ENCODE data around the gene RFX3. TPM values are rescaled to one million over a fixed set of nuclear protein-coding genes. Genes with fewer than 3 reads are reported as not detected.

RFX3 gene
- total and polyA plus RNA-seq, 4 donors = 0.30 to 4.6 (median 1.5) TPM

DNA sequence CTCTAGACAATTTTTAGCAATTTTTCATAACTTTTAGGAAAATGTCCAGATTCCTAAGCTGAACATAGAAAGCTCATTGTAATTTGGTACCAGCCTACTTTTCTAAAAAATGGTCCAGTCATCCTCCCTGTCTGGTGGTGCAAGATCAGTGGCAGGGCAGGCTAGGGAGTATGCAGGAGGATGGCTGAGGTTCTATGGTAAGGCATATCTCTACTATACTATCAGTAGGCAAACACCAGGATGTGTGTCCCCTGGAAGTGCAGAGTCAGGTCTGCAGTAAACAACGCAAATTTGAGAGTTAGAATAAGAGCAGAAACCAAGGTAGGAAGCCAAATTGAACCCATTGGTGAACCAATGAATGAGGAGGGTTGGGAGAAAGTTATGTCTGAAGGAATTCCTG, 22.8 kb upstream of the RFX3 start (continued):
- TF ChIP-seq, protein P1, sequence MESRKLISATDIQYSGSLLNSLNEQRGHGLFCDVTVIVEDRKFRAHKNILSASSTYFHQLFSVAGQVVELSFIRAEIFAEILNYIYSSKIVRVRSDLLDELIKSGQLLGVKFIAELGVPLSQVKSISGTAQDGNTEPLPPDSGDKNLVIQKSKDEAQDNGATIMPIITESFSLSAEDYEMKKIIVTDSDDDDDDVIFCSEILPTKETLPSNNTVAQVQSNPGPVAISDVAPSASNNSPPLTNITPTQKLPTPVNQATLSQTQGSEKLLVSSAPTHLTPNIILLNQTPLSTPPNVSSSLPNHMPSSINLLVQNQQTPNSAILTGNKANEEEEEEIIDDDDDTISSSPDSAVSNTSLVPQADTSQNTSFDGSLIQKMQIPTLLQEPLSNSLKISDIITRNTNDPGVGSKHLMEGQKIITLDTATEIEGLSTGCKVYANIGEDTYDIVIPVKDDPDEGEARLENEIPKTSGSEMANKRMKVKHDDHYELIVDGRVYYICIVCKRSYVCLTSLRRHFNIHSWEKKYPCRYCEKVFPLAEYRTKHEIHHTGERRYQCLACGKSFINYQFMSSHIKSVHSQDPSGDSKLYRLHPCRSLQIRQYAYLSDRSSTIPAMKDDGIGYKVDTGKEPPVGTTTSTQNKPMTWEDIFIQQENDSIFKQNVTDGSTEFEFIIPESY (IDR thresholded peaks at IDR 0.05) = no peak
- TF ChIP-seq NR2F2 (IDR thresholded peaks at IDR 0.05) = no peak
- no peak for TF ChIP-seq RXRA (IDR thresholded peaks at IDR 0.05)

- H3K4me3 ChIP-seq (ENCODE audit: low read depth in 1 of 3, low read length in 3 of 3) = no peak overlapping the region
- no peaks in the 10 kb centered on the region for H3K9me3 ChIP-seq (ENCODE audit: control insufficient read depth in 4 of 4, low read length in 3 of 4)
- TF ChIP-seq JUND (IDR thresholded peaks at IDR 0.05) = no peak
- TF ChIP-seq NR2F2 (IDR thresholded peaks at IDR 0.05) = no peak
- no peak for DNase-seq (ENCODE audit: low spot score)
- H3K27ac ChIP-seq (ENCODE audit: low read depth in 1 of 2, low read length in 2 of 2) = no peak overlapping the region
- WGBS = 86% methylated on average over 1 of the region's 1 CpG
- no peaks in the 10 kb centered on the region for H3K27me3 ChIP-seq (ENCODE audit: control insufficient read depth in 4 of 4, insufficient read depth in 4 of 4, low read length in 3 of 4)
- no peaks in the 10 kb centered on the region for H3K4me1 ChIP-seq (ENCODE audit: control insufficient read depth in 4 of 4, insufficient read depth in 4 of 4, low read length in 3 of 4)
- no peaks in the 10 kb centered on the region for H3K36me3 ChIP-seq (ENCODE audit: control insufficient read depth in 4 of 4, insufficient read depth in 3 of 4, low read depth in 1 of 4, low read length in 3 of 4)
- no peak overlapping the region for H3K9ac ChIP-seq (ENCODE audit: low read depth in 1 of 2, low read length in 2 of 2)
Measured at GRCh38 chr9:3541206-3541605, 15.4 kb upstream of the RFX3 start.

GRCh38 chr9:3534614-3535404, 9.0 kb upstream of the RFX3 start:
- Histone ChIP-seq H3K4me3 (ENCODE audit: low read depth in 1 of 3, low read length in 3 of 3) (no peak overlapping the region), H3K36me3 (ENCODE audit: control insufficient read depth in 4 of 4, insufficient read depth in 3 of 4, low read depth in 1 of 4, low read length in 3 of 4) (no peaks in the 10 kb centered on the region), H3K4me1 (ENCODE audit: control insufficient read depth in 4 of 4, insufficient read depth in 4 of 4, low read length in 3 of 4) (no peaks in the 10 kb centered on the region), H3K27ac (ENCODE audit: low read depth in 1 of 2, low read length in 2 of 2) (no peak overlapping the region), H3K27me3 (ENCODE audit: control insufficient read depth in 4 of 4, insufficient read depth in 4 of 4, low read length in 3 of 4) (no peaks in the 10 kb centered on the region), H3K9me3 (ENCODE audit: control insufficient read depth in 4 of 4, low read length in 3 of 4) (no peaks in the 10 kb centered on the region), H3K9ac (ENCODE audit: low read depth in 1 of 2, low read length in 2 of 2) (no peak overlapping the region)
- no peak for TF ChIP-seq NR2F2 (IDR thresholded peaks at IDR 0.05)
- no peak for TF ChIP-seq RAD21 (IDR thresholded peaks at IDR 0.05)
- TF ChIP-seq, protein P1 (IDR thresholded peaks at IDR 0.05) = no peak
- TF ChIP-seq YY1 (IDR thresholded peaks at IDR 0.05) = no peak
- no peak for TF ChIP-seq EGR1 (IDR thresholded peaks at IDR 0.05; ENCODE audit: low read depth in 2 of 2)
- no peak for TF ChIP-seq FOXA1 (IDR thresholded peaks at IDR 0.05)
- TF ChIP-seq, protein P2, sequence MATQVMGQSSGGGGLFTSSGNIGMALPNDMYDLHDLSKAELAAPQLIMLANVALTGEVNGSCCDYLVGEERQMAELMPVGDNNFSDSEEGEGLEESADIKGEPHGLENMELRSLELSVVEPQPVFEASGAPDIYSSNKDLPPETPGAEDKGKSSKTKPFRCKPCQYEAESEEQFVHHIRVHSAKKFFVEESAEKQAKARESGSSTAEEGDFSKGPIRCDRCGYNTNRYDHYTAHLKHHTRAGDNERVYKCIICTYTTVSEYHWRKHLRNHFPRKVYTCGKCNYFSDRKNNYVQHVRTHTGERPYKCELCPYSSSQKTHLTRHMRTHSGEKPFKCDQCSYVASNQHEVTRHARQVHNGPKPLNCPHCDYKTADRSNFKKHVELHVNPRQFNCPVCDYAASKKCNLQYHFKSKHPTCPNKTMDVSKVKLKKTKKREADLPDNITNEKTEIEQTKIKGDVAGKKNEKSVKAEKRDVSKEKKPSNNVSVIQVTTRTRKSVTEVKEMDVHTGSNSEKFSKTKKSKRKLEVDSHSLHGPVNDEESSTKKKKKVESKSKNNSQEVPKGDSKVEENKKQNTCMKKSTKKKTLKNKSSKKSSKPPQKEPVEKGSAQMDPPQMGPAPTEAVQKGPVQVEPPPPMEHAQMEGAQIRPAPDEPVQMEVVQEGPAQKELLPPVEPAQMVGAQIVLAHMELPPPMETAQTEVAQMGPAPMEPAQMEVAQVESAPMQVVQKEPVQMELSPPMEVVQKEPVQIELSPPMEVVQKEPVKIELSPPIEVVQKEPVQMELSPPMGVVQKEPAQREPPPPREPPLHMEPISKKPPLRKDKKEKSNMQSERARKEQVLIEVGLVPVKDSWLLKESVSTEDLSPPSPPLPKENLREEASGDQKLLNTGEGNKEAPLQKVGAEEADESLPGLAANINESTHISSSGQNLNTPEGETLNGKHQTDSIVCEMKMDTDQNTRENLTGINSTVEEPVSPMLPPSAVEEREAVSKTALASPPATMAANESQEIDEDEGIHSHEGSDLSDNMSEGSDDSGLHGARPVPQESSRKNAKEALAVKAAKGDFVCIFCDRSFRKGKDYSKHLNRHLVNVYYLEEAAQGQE (IDR thresholded peaks at IDR 0.05) = no peak
- no peak for TF ChIP-seq SP1 (IDR thresholded peaks at IDR 0.05)
- TF ChIP-seq GABPA (IDR thresholded peaks at IDR 0.05 in 1 of 2, conservative IDR thresholded peaks at IDR 0.05 in 1 of 2) = no peak
- TF ChIP-seq FOXA2 (IDR thresholded peaks at IDR 0.05) = no peak
- TF ChIP-seq, protein P3, sequence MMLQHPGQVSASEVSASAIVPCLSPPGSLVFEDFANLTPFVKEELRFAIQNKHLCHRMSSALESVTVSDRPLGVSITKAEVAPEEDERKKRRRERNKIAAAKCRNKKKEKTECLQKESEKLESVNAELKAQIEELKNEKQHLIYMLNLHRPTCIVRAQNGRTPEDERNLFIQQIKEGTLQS (IDR thresholded peaks at IDR 0.05) = no peak
- no peak for TF ChIP-seq RXRA (IDR thresholded peaks at IDR 0.05)
- no peak for DNase-seq (ENCODE audit: low spot score)
- 81% methylated on average over 6 of the region's 6 CpGs for WGBS

All from liver (tissue), 9 donors.